MG63 (cell line): Measurements from ENCODE around the gene FAM210A. TPM values are rescaled to one million over a fixed set of nuclear protein-coding genes. Genes with fewer than 3 reads are reported as not detected.
A peak's percentile ranks its signal among the peaks of the same experiment; 100 is the strongest.
"Not testable (repeated sequence)": the region's sequence is repeated elsewhere in the genome, so short reads cannot be mapped to it uniquely, and the experiment has no call there.

ENCODE experiments used
- DNase-seq: peaks from one replicate; pipeline ENCODE4 v3.0.0-alpha.2; 2020
- H3K27me3 ChIP-seq: fragments of 250-450 bp; sonication (Bioruptor Pico); 2 replicates; pipeline ENCODE4 v1.5.1; 2020; ENCODE audit warnings: mild to moderate bottlenecking, moderate library complexity
- H3K36me3 ChIP-seq: fragments of 250-450 bp; sonication (Bioruptor Pico); 2 replicates; pipeline ENCODE4 v1.5.1; 2020; ENCODE audit warnings: mild to moderate bottlenecking, moderate library complexity
- H3K4me3 ChIP-seq: fragments of 250-450 bp; sonication (Bioruptor Pico); 2 replicates; pipeline ENCODE4 v1.5.1; 2020; ENCODE audit warnings: mild to moderate bottlenecking, moderate library complexity
- H3K9me3 ChIP-seq: fragments of 250-450 bp; sonication (Bioruptor Pico); 2 replicates; pipeline ENCODE4 v1.5.1; 2020; ENCODE audit warnings: mild to moderate bottlenecking, moderate library complexity
- total RNA-seq: library from RNA; depleted of rRNA; stranded (reverse); fragments of >200 nt; shearing (Covaris generic); gene quantifications from 2 replicates; pipeline ENCODE4 v1.2.3, GENCODE V29; 2014; ENCODE audit warnings: low replicate concordance

Gene FAM210A
- total RNA-seq, 1 experiment from 2014 or later = 20.0 TPM

- H3K9me3 ChIP-seq = peaks cover 9% of the 10 kb centered on the region
- H3K36me3 ChIP-seq = peaks cover 13% of the 10 kb centered on the region
- DNase-seq = no peak
- no peak overlapping the region for H3K4me3 ChIP-seq
- no peaks in the 10 kb centered on the region for H3K27me3 ChIP-seq
Measured at GRCh38 chr18:13715330-13715729, 11.0 kb downstream of the FAM210A start.

GRCh38 chr18:13713455-13714055 is 12.8 kb downstream of the FAM210A start:
- H3K9me3 ChIP-seq = peaks cover 12% of the 10 kb centered on the region
- no peaks in the 10 kb centered on the region for H3K27me3 ChIP-seq
- no peak overlapping the region for H3K4me3 ChIP-seq
- DNase-seq = no peak
- H3K36me3 ChIP-seq = peaks cover 8% of the 10 kb centered on the region

- no peak overlapping the region for H3K4me3 ChIP-seq
- peaks cover 8% of the 10 kb centered on the region for H3K36me3 ChIP-seq
- peaks cover 8% of the 10 kb centered on the region for H3K9me3 ChIP-seq
- H3K27me3 ChIP-seq = no peaks in the 10 kb centered on the region
- DNase-seq = no peak
Measured at GRCh38 chr18:13712400-13713131, 13.8 kb downstream of the FAM210A start.

GRCh38 chr18:13710414-13710831 is 15.9 kb downstream of the FAM210A start:
- no peaks in the 10 kb centered on the region for H3K27me3 ChIP-seq
- no peak overlapping the region for H3K4me3 ChIP-seq
- DNase-seq = no peak
- peaks cover 7% of the 10 kb centered on the region for H3K36me3 ChIP-seq
- H3K9me3 ChIP-seq = peaks cover 14% of the 10 kb centered on the region

- peaks cover 52% of the 10 kb centered on the region for H3K9me3 ChIP-seq
- no peak for DNase-seq
Measured at GRCh38 chr18:13703899-13704298, 22.5 kb downstream of the FAM210A start.

GRCh38 chr18:13700153-13700552 is 26.2 kb downstream of the FAM210A start:
- H3K36me3 ChIP-seq = peaks cover 10% of the 10 kb centered on the region
- H3K4me3 ChIP-seq = no peak overlapping the region
- peaks cover 39% of the 10 kb centered on the region for H3K9me3 ChIP-seq
- DNase-seq = no peak
- no peaks in the 10 kb centered on the region for H3K27me3 ChIP-seq

More at GRCh38 chr18:13703899-13704298, 22.5 kb downstream of the FAM210A start:
- no peaks in the 10 kb centered on the region for H3K27me3 ChIP-seq
- peaks cover 13% of the 10 kb centered on the region for H3K36me3 ChIP-seq
- H3K4me3 ChIP-seq = no peak overlapping the region

- no peak overlapping the region for H3K4me3 ChIP-seq
- no peak for DNase-seq
- peaks cover 17% of the 10 kb centered on the region for H3K9me3 ChIP-seq
- H3K36me3 ChIP-seq = peaks cover 6% of the 10 kb centered on the region; the same call in 1 of the 2 replicates
- H3K27me3 ChIP-seq = no peaks in the 10 kb centered on the region
Measured at GRCh38 chr18:13696961-13697360, 29.4 kb downstream of the FAM210A start.

- not testable (repeated sequence) for H3K4me3 ChIP-seq, DNase-seq, H3K9me3 ChIP-seq, H3K36me3 ChIP-seq, H3K27me3 ChIP-seq
Measured at GRCh38 chr18:13695337-13695736, 31.0 kb downstream of the FAM210A start.

- H3K9me3 ChIP-seq, H3K36me3 ChIP-seq, DNase-seq, H3K4me3 ChIP-seq, H3K27me3 ChIP-seq: not testable (repeated sequence)
Measured at GRCh38 chr18:13690060-13690459, 36.3 kb downstream of the FAM210A start.

- Histone ChIP-seq H3K9me3 (peaks cover 2% of the 10 kb centered on the region), H3K4me3 (no peak overlapping the region), H3K27me3 (no peaks in the 10 kb centered on the region), H3K36me3 (peaks cover 6% of the 10 kb centered on the region)
- peak; percentile 2 for DNase-seq
Measured at GRCh38 chr18:13688191-13689136, 37.9 kb downstream of the FAM210A start.

- H3K9me3 ChIP-seq = peaks cover 2% of the 10 kb centered on the region; the same call in 1 of the 2 replicates
Measured at GRCh38 chr18:13684546-13684945, 41.8 kb downstream of the FAM210A start.

GRCh38 chr18:13681701-13682100 is 44.7 kb downstream of the FAM210A start:
- no peak for DNase-seq
- peaks cover 4% of the 10 kb centered on the region; the same call in 1 of the 2 replicates for H3K9me3 ChIP-seq
- no peaks in the 10 kb centered on the region for H3K27me3 ChIP-seq
- no peak overlapping the region for H3K4me3 ChIP-seq
- peaks cover 31% of the 10 kb centered on the region for H3K36me3 ChIP-seq

More at GRCh38 chr18:13684546-13684945, 41.8 kb downstream of the FAM210A start:
- no peak for DNase-seq
- Histone ChIP-seq H3K36me3 (peaks cover 25% of the 10 kb centered on the region), H3K4me3 (no peak overlapping the region), H3K27me3 (no peaks in the 10 kb centered on the region)

- H3K36me3 ChIP-seq = peaks cover 31% of the 10 kb centered on the region
- peaks cover 4% of the 10 kb centered on the region; the same call in 1 of the 2 replicates for H3K9me3 ChIP-seq
- DNase-seq = no peak
- no peaks in the 10 kb centered on the region for H3K27me3 ChIP-seq
- no peak overlapping the region for H3K4me3 ChIP-seq
Measured at GRCh38 chr18:13680612-13681011, 45.7 kb downstream of the FAM210A start.

- H3K27me3 ChIP-seq, DNase-seq, H3K9me3 ChIP-seq, H3K4me3 ChIP-seq: not testable (repeated sequence)
- peaks cover 33% of the 10 kb centered on the region for H3K36me3 ChIP-seq
Measured at GRCh38 chr18:13677350-13677749, 49.0 kb downstream of the FAM210A start.

GRCh38 chr18:13676471-13676870 is 49.9 kb downstream of the FAM210A start:
- no peak for DNase-seq
- H3K9me3 ChIP-seq = peaks cover 8% of the 10 kb centered on the region; the same call in 1 of the 2 replicates
- no peak overlapping the region for H3K4me3 ChIP-seq
- H3K27me3 ChIP-seq = no peaks in the 10 kb centered on the region
- H3K36me3 ChIP-seq = peaks cover 36% of the 10 kb centered on the region

- no peak for DNase-seq
- peaks cover 17% of the 10 kb centered on the region for H3K36me3 ChIP-seq
- peaks cover 7% of the 10 kb centered on the region; the same call in 1 of the 2 replicates for H3K9me3 ChIP-seq
- no peak overlapping the region for H3K4me3 ChIP-seq
- H3K27me3 ChIP-seq = no peaks in the 10 kb centered on the region
Measured at GRCh38 chr18:13672657-13673056, 53.7 kb downstream of the FAM210A start.

GRCh38 chr18:13661779-13662256 is 64.5 kb downstream of the FAM210A start:
- H3K4me3 ChIP-seq = no peak overlapping the region
- H3K36me3 ChIP-seq = peaks cover 13% of the 10 kb centered on the region
- no peak for DNase-seq
- no peaks in the 10 kb centered on the region for H3K27me3 ChIP-seq
- H3K9me3 ChIP-seq = no peaks in the 10 kb centered on the region
